ENCODE measurements around the gene BMP6.

- TF ChIP-seq MAX (IDR thresholded peaks at IDR 0.05), result no peak
- TF ChIP-seq EZH2 (IDR thresholded peaks at IDR 0.05), result no peak
- no peak for TF ChIP-seq ELF1 (IDR thresholded peaks at IDR 0.05; ENCODE audit: borderline replicate concordance, low read depth)
- TF ChIP-seq CTCF (IDR thresholded peaks at IDR 0.05 in 2 of 3, conservative IDR thresholded peaks at IDR 0.05 in 1 of 3; ENCODE audit: borderline replicate concordance in 1 of 3, insufficient read depth in 1 of 3, low read depth in 2 of 3, low read length in 2 of 3), result no peak
- no peak for TF ChIP-seq ZNF274 (IDR thresholded peaks at IDR 0.05; ENCODE audit: low read depth, low read length)
- TF ChIP-seq ZBTB33 (IDR thresholded peaks at IDR 0.05; ENCODE audit: extremely low read depth, insufficient replicate concordance, low read length), result no peak
- TF ChIP-seq CEBPB (IDR thresholded peaks at IDR 0.05; ENCODE audit: low read depth), result no peak
- TF ChIP-seq EZH2phosphoT487 (IDR thresholded peaks at IDR 0.05; ENCODE audit: borderline replicate concordance), result no peak
- no peak for TF ChIP-seq POLR2A (IDR thresholded peaks at IDR 0.05; ENCODE audit: borderline replicate concordance, extremely low read depth, insufficient read depth, insufficient read length)
- no peak for TF ChIP-seq ATF3 (IDR thresholded peaks at IDR 0.05)
- TF ChIP-seq POLR2AphosphoS5 (IDR thresholded peaks at IDR 0.05; ENCODE audit: low read depth, low read length), result no peak
- TF ChIP-seq SP1 (IDR thresholded peaks at IDR 0.05; ENCODE audit: low read depth), result no peak
- TF ChIP-seq, protein P1, sequence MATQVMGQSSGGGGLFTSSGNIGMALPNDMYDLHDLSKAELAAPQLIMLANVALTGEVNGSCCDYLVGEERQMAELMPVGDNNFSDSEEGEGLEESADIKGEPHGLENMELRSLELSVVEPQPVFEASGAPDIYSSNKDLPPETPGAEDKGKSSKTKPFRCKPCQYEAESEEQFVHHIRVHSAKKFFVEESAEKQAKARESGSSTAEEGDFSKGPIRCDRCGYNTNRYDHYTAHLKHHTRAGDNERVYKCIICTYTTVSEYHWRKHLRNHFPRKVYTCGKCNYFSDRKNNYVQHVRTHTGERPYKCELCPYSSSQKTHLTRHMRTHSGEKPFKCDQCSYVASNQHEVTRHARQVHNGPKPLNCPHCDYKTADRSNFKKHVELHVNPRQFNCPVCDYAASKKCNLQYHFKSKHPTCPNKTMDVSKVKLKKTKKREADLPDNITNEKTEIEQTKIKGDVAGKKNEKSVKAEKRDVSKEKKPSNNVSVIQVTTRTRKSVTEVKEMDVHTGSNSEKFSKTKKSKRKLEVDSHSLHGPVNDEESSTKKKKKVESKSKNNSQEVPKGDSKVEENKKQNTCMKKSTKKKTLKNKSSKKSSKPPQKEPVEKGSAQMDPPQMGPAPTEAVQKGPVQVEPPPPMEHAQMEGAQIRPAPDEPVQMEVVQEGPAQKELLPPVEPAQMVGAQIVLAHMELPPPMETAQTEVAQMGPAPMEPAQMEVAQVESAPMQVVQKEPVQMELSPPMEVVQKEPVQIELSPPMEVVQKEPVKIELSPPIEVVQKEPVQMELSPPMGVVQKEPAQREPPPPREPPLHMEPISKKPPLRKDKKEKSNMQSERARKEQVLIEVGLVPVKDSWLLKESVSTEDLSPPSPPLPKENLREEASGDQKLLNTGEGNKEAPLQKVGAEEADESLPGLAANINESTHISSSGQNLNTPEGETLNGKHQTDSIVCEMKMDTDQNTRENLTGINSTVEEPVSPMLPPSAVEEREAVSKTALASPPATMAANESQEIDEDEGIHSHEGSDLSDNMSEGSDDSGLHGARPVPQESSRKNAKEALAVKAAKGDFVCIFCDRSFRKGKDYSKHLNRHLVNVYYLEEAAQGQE (IDR thresholded peaks at IDR 0.05; ENCODE audit: low read depth), result no peak
Measured at GRCh38 chr6:7794509-7794908, 68.6 kb downstream of the BMP6 start.

All from HCT116 (cell line).